GM18907 (cell line): ENCODE results near the gene OMA1.

Source experiments
- ATAC-seq: cut with Tn5 transposase; IDR thresholded peaks from one replicate; pipeline ENCODE4 v1.9.1; 2021; ENCODE audit warnings: mild to moderate bottlenecking, moderate library complexity; ENCODE audit not compliant: unreplicated experiment

The OMA1 gene

GRCh38 chr1:58465176-58465575, 81.3 kb downstream of the OMA1 start:
- ATAC-seq: no peak

- ATAC-seq: no peak
Measured at GRCh38 chr1:58460469-58460868, 86.1 kb downstream of the OMA1 start.

GRCh38 chr1:58459911-58460310, 86.6 kb downstream of the OMA1 start:
- no peak for ATAC-seq

- ATAC-seq: no peak
Measured at GRCh38 chr1:58457023-58457635, 89.4 kb downstream of the OMA1 start.

DNA sequence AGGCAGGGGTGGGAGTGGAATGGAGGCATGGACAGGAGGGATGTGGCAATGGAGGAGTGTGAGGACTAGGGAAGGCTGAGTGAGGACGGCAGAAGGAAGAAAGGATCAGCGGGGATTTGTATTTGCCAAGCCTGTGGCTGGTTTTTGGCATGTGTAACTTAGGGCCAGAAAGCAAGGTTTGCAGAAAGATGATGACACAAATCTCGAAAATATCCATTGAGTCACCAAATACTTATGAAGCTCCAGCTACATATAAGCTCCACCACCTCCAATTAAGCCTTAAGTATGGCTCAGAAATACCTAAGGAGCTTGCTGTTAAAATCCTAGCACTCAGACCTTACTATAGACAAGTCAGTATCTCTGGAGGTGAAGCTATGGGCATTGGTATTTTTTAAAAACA, 90.1 kb downstream of the OMA1 start:
- ATAC-seq: no peak

- no peak for ATAC-seq
Measured at GRCh38 chr1:58454807-58455206, 91.7 kb downstream of the OMA1 start.

GRCh38 chr1:58454385-58454784, 92.1 kb downstream of the OMA1 start:
- ATAC-seq: no peak

GRCh38 chr1:58451560-58452191, 94.8 kb downstream of the OMA1 start:
- ATAC-seq: no peak

- no peak for ATAC-seq
Measured at GRCh38 chr1:58447886-58448285, 98.6 kb downstream of the OMA1 start.

- no peak for ATAC-seq
Measured at GRCh38 chr1:58447042-58447441, 99.5 kb downstream of the OMA1 start.

- ATAC-seq: no peak
Measured at GRCh38 chr1:58446368-58446767, 100.2 kb downstream of the OMA1 start.

GRCh38 chr1:58443986-58444868, 102.3 kb downstream of the OMA1 start:
- ATAC-seq: no peak

DNA sequence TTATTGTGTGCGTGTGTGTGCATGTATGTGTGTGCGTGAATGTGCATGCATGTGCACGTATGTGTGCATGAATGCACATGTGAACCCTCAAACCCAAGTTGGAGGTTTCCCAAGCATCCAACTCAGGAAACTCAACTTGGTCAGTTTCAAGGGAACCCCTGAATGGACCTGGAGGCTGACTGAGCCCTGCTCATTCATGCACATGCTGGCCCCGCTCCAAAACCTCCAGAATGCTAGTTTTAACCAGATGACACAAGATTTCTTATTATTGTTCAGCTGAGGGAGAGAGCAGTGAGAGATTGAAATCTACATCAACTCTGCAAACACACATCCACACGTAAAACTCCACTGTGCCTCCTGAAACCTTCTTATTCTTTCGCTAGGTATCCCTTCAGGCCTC, 104.4 kb downstream of the OMA1 start:
- ATAC-seq: no peak

- ATAC-seq: no peak
Measured at GRCh38 chr1:58441699-58442098, 104.8 kb downstream of the OMA1 start.

GRCh38 chr1:58440696-58441095, 105.8 kb downstream of the OMA1 start:
- ATAC-seq: no peak

DNA sequence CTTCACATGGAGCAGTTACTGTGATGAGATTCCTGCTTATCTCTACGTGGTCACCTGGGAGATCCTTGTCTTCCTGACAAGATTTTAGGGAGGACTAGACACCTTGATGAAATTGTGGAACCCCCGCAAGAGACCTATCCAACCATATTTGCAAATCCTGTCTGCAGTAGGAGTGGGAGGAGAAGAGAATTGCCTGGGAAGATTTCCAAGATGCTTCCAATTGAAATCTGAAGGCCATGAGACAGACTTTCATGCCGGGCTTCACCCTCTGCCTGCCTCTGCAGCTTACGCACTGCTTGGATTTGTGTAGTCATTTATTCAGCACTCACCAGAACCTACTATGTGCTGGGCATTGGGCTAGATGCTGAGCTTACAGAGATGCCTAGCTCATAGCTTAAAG, 106.6 kb downstream of the OMA1 start:
- no peak for ATAC-seq

DNA sequence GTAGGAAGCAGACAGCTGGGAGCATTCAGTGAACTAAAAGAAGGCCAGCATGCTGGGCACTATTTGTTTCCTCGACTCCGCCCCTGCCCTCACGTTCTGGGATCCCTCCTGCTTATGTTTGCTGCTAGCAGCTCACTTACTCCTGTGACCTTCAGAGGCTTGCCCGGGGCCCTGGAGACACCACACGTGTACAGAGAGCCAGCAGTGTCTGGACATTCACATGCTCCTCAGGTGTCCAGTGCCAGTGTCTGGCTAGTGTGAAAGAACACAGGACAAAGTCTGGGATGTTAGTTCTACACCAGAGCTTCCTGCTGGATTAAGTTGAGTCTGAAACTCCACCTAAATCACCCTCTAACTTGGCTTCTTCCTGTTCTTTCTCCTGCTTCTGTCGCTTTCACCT, 108.1 kb downstream of the OMA1 start:
- no peak for ATAC-seq

DNA sequence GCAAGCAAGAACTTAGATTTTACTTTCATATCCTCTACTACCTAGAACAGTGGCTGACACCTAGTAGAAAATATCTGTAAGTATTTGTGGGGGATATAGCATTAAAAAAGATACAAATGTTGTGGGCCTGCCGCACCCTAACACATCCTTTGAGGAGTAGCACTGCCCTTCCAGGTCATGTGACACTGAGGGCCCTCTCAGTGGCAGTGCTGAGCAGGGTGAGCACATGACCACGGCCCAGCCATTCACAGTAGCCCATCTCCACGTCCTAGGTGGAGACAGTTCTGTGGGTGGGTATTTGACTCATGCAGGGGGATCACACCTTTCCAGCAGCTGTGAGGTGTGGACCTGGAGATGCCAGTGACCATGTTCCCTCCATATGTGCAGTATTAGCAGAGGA, 108.9 kb downstream of the OMA1 start:
- ATAC-seq: no peak

DNA sequence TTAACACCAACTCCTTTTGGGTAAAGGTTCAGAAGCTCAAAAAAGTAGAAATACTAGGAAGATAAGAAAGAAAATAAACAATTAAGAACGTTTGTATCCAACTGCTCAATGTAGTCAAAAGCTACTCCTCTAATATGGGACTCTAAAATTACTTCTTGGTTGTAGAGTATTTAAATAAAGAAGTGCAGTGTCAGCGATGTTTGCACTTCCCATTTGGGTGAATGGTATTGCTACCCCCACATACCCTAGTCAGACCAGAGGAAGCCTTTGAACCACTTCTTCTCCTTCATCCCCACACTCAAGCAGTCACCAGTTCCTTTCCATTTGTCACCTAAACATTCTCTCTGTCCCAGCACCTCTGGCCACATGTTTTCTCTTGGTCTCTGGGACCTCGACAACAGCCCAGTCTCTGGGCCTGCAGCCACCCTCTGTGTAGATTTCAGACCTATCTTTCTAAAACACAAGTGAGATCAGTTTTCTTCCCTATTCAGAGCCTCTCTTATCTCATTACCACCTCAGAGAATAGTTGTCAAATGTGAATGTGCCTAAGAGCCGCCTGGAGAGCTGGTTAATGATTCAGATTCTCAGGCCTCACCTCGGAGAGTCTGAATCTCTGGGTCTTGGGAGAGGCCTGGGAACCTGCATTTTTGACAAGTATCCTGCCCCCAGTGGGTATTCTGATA, 109.8 kb downstream of the OMA1 start:
- no peak for ATAC-seq

- ATAC-seq: no peak
Measured at GRCh38 chr1:58435376-58435775, 111.2 kb downstream of the OMA1 start.

DNA sequence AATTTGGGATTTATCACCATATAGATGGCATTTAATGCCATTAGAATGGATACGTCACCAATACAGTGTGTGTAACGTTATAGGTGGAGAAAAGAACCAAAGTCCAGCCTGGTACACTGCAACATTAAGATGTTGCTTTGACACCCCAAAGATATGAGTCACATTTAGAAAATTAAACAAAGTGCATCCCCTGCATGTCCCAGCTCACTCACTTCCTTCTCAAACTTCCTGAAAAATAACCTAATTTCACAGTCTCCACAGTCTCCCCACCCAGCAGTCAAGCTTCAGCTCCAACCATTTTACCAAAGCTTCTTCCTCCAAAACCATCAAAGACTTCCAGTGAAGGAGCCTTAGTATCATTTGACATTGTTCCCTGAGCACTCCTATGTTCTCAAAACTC, 111.9 kb downstream of the OMA1 start:
- ATAC-seq: no peak
